Neural cell (in vitro differentiated cells): Measurements from ENCODE around the gene CDK2AP2.

Source experiments
- CTCF ChIP-seq: fragments of 450-650 bp; IDR thresholded peaks from 2 replicates; pipeline ENCODE4 v1.5.1; 2014; ENCODE audit warnings: antibody characterized with exemption, mild to moderate bottlenecking, moderate library complexity; ENCODE audit not compliant: poor library complexity, severe bottlenecking
- MXI1 ChIP-seq: fragments of 450-650 bp; conservative IDR thresholded peaks from 2 replicates; pipeline ENCODE4 v1.6.1; 2014; ENCODE audit warnings: antibody characterized with exemption, mild to moderate bottlenecking; ENCODE audit not compliant: poor library complexity, severe bottlenecking
- POLR2AphosphoS5 ChIP-seq: IDR thresholded peaks from 2 replicates; pipeline ENCODE4 v1.6.1; 2012
- RAD21 ChIP-seq: fragments of 450-650 bp; conservative IDR thresholded peaks from 2 replicates; pipeline ENCODE4 v1.6.1; 2014; ENCODE audit warnings: antibody characterized with exemption, mild to moderate bottlenecking, moderate library complexity

GRCh38 chr11:67498544-67498972, 9.4 kb downstream of the CDK2AP2 start:
- TF ChIP-seq CTCF: no peak
- TF ChIP-seq RAD21: no peak
- no peak for TF ChIP-seq MXI1
- TF ChIP-seq POLR2AphosphoS5: no peak
